ENCODE data around the gene NLRP12.

The NLRP12 gene

GRCh38 chr19:53828531-53828930, 4.4 kb upstream of the NLRP12 start:
- no peaks in the 10 kb centered on the region for H3K27me3 ChIP-seq (ENCODE audit: insufficient read depth, insufficient read length)
- no peak for DNase-seq (ENCODE audit: low read depth, low spot score)
- H3K9me3 ChIP-seq (ENCODE audit: insufficient read depth, low read length) = no peaks in the 10 kb centered on the region

GRCh38 chr19:53826876-53827275, 2.8 kb upstream of the NLRP12 start:
- H3K4me1 ChIP-seq (ENCODE audit: insufficient read depth, insufficient read length) = peaks cover 13% of the 10 kb centered on the region
- no peaks in the 10 kb centered on the region for H3K27me3 ChIP-seq (ENCODE audit: insufficient read depth, insufficient read length)
- H3K36me3 ChIP-seq (ENCODE audit: insufficient read depth, insufficient read length, low read length) = no peaks in the 10 kb centered on the region
- no peak overlapping the region for H3K4me3 ChIP-seq (ENCODE audit: insufficient read length, low read depth)
- no peaks in the 10 kb centered on the region for H3K9me3 ChIP-seq (ENCODE audit: insufficient read depth, low read length)
- H3K9ac ChIP-seq (ENCODE audit: insufficient read length, low read depth) = no peak overlapping the region
- no peak for DNase-seq (ENCODE audit: low read depth, low spot score)
- TF ChIP-seq YY1 (IDR thresholded peaks at IDR 0.05; ENCODE audit: insufficient read depth, insufficient read length) (no peak), ZNF274 (IDR thresholded peaks at IDR 0.05; ENCODE audit: low read depth, low read length) (no peak), SUZ12 (IDR thresholded peaks at IDR 0.05; ENCODE audit: extremely low read depth, insufficient read depth, insufficient read length) (no peak)

More at GRCh38 chr19:53828531-53828930, 4.4 kb upstream of the NLRP12 start:
- H3K9ac ChIP-seq (ENCODE audit: insufficient read length, low read depth) = no peak overlapping the region
- no peak overlapping the region for H3K4me3 ChIP-seq (ENCODE audit: insufficient read length, low read depth)
- TF ChIP-seq YY1 (IDR thresholded peaks at IDR 0.05; ENCODE audit: insufficient read depth, insufficient read length) (no peak), SUZ12 (IDR thresholded peaks at IDR 0.05; ENCODE audit: extremely low read depth, insufficient read depth, insufficient read length) (no peak), ZNF274 (IDR thresholded peaks at IDR 0.05; ENCODE audit: low read depth, low read length) (no peak)
- H3K4me1 ChIP-seq (ENCODE audit: insufficient read depth, insufficient read length) = peaks cover 12% of the 10 kb centered on the region
- no peaks in the 10 kb centered on the region for H3K36me3 ChIP-seq (ENCODE audit: insufficient read depth, insufficient read length, low read length)

GRCh38 chr19:53823380-53824120, 564 bp downstream of the NLRP12 start:
- H3K4me3 ChIP-seq (ENCODE audit: insufficient read length, low read depth) = no peak overlapping the region
- H3K27me3 ChIP-seq (ENCODE audit: insufficient read depth, insufficient read length) = no peaks in the 10 kb centered on the region
- H3K36me3 ChIP-seq (ENCODE audit: insufficient read depth, insufficient read length, low read length) = no peaks in the 10 kb centered on the region
- no peak overlapping the region for H3K9ac ChIP-seq (ENCODE audit: insufficient read length, low read depth)
- peaks cover 8% of the 10 kb centered on the region for H3K4me1 ChIP-seq (ENCODE audit: insufficient read depth, insufficient read length)
- TF ChIP-seq YY1 (IDR thresholded peaks at IDR 0.05; ENCODE audit: insufficient read depth, insufficient read length) = no peak
- no peak for TF ChIP-seq ZNF274 (IDR thresholded peaks at IDR 0.05; ENCODE audit: low read depth, low read length)
- TF ChIP-seq SUZ12 (IDR thresholded peaks at IDR 0.05; ENCODE audit: extremely low read depth, insufficient read depth, insufficient read length) = no peak
- no peak for DNase-seq (ENCODE audit: low read depth, low spot score)
- H3K9me3 ChIP-seq (ENCODE audit: insufficient read depth, low read length) = no peaks in the 10 kb centered on the region

GRCh38 chr19:53819861-53820260, 4.3 kb downstream of the NLRP12 start:
- Histone ChIP-seq H3K27me3 (ENCODE audit: insufficient read depth, insufficient read length) (no peaks in the 10 kb centered on the region), H3K4me1 (ENCODE audit: insufficient read depth, insufficient read length) (peaks cover 8% of the 10 kb centered on the region), H3K4me3 (ENCODE audit: insufficient read length, low read depth) (no peak overlapping the region), H3K36me3 (ENCODE audit: insufficient read depth, insufficient read length, low read length) (no peaks in the 10 kb centered on the region), H3K9me3 (ENCODE audit: insufficient read depth, low read length) (no peaks in the 10 kb centered on the region), H3K9ac (ENCODE audit: insufficient read length, low read depth) (no peak overlapping the region)
- no peak for DNase-seq (ENCODE audit: low read depth, low spot score)
- TF ChIP-seq SUZ12 (IDR thresholded peaks at IDR 0.05; ENCODE audit: extremely low read depth, insufficient read depth, insufficient read length) (no peak), YY1 (IDR thresholded peaks at IDR 0.05; ENCODE audit: insufficient read depth, insufficient read length) (no peak), ZNF274 (IDR thresholded peaks at IDR 0.05; ENCODE audit: low read depth, low read length) (no peak)

GRCh38 chr19:53818756-53819155, 5.4 kb downstream of the NLRP12 start:
- Histone ChIP-seq H3K4me1 (ENCODE audit: insufficient read depth, insufficient read length) (peaks cover 3% of the 10 kb centered on the region), H3K9me3 (ENCODE audit: insufficient read depth, low read length) (no peaks in the 10 kb centered on the region), H3K4me3 (ENCODE audit: insufficient read length, low read depth) (no peak overlapping the region), H3K27me3 (ENCODE audit: insufficient read depth, insufficient read length) (no peaks in the 10 kb centered on the region), H3K36me3 (ENCODE audit: insufficient read depth, insufficient read length, low read length) (peaks cover 3% of the 10 kb centered on the region), H3K9ac (ENCODE audit: insufficient read length, low read depth) (no peak overlapping the region)
- no peak for DNase-seq (ENCODE audit: low read depth, low spot score)
- no peak for TF ChIP-seq ZNF274 (IDR thresholded peaks at IDR 0.05; ENCODE audit: low read depth, low read length)
- TF ChIP-seq SUZ12 (IDR thresholded peaks at IDR 0.05; ENCODE audit: extremely low read depth, insufficient read depth, insufficient read length) = no peak
- no peak for TF ChIP-seq YY1 (IDR thresholded peaks at IDR 0.05; ENCODE audit: insufficient read depth, insufficient read length)

GRCh38 chr19:53813996-53814395, 10.1 kb downstream of the NLRP12 start:
- H3K27me3 ChIP-seq (ENCODE audit: insufficient read depth, insufficient read length) = no peaks in the 10 kb centered on the region
- no peak overlapping the region for H3K4me3 ChIP-seq (ENCODE audit: insufficient read length, low read depth)
- H3K9ac ChIP-seq (ENCODE audit: insufficient read length, low read depth) = no peak overlapping the region
- peaks cover 5% of the 10 kb centered on the region for H3K36me3 ChIP-seq (ENCODE audit: insufficient read depth, insufficient read length, low read length)
- H3K4me1 ChIP-seq (ENCODE audit: insufficient read depth, insufficient read length) = no peaks in the 10 kb centered on the region
- no peak for DNase-seq (ENCODE audit: low read depth, low spot score)
- TF ChIP-seq SUZ12 (IDR thresholded peaks at IDR 0.05; ENCODE audit: extremely low read depth, insufficient read depth, insufficient read length) = no peak
- TF ChIP-seq YY1 (IDR thresholded peaks at IDR 0.05; ENCODE audit: insufficient read depth, insufficient read length) = no peak
- no peak for TF ChIP-seq ZNF274 (IDR thresholded peaks at IDR 0.05; ENCODE audit: low read depth, low read length)
- H3K9me3 ChIP-seq (ENCODE audit: insufficient read depth, low read length) = no peaks in the 10 kb centered on the region

- no peak for TF ChIP-seq YY1 (IDR thresholded peaks at IDR 0.05; ENCODE audit: insufficient read depth, insufficient read length)
- no peak for TF ChIP-seq ZNF274 (IDR thresholded peaks at IDR 0.05; ENCODE audit: low read depth, low read length)
- no peak for TF ChIP-seq SUZ12 (IDR thresholded peaks at IDR 0.05; ENCODE audit: extremely low read depth, insufficient read depth, insufficient read length)
- no peaks in the 10 kb centered on the region for H3K27me3 ChIP-seq (ENCODE audit: insufficient read depth, insufficient read length)
- H3K9me3 ChIP-seq (ENCODE audit: insufficient read depth, low read length) = no peaks in the 10 kb centered on the region
- no peak overlapping the region for H3K9ac ChIP-seq (ENCODE audit: insufficient read length, low read depth)
- no peaks in the 10 kb centered on the region for H3K4me1 ChIP-seq (ENCODE audit: insufficient read depth, insufficient read length)
- H3K36me3 ChIP-seq (ENCODE audit: insufficient read depth, insufficient read length, low read length) = peaks cover 6% of the 10 kb centered on the region
- DNase-seq (ENCODE audit: low read depth, low spot score) = no peak
- no peak overlapping the region for H3K4me3 ChIP-seq (ENCODE audit: insufficient read length, low read depth)
Observed at GRCh38 chr19:53812335-53812734, 11.8 kb downstream of the NLRP12 start.

Data from NT2/D1 (cell line).